Panc1 (cell line): ENCODE measurements around the gene SLC6A2. TPM values are rescaled to one million over a fixed set of nuclear protein-coding genes. Genes with fewer than 3 reads are reported as not detected.

Source experiments
- ATAC-seq: fragments of 200-7000 bp; cut with Tn5 transposase; 2 replicates; pipeline ENCODE4 v1.9.1; 2020; ENCODE audit warnings: mild to moderate bottlenecking, moderate library complexity
- BruUV-seq: library from RNA; stranded (reverse); fragments of 400-500 nt; replicated peaks from 2 replicates; lab custom pipeline; 2021; lab: Mats Ljungman, UMichigan
- CTCF ChIA-PET: fragments of 300-600 bp; sonication (Branson Sonifier 250); formaldehyde crosslinking; loops from one replicate; lab custom pipeline; 2022; ENCODE audit warnings: antibody characterized with exemption; lab: Charles Lee
- POLR2A ChIA-PET: fragments of 300-600 bp; sonication (Branson Sonifier 250); formaldehyde crosslinking; loops from one replicate; lab custom pipeline; 2022; ENCODE audit warnings: antibody characterized with exemption; lab: Charles Lee
- DNase-seq: peaks from one replicate; pipeline ENCODE4 v3.0.0-alpha.2; 2010; ENCODE audit warnings: low read depth, low spot score
- H3K27ac ChIP-seq: 2 replicates; pipeline ENCODE4 v1.5.1; 2011; ENCODE audit warnings: mild to moderate bottlenecking, low read length, inconsistent platforms
- H3K27me3 ChIP-seq: fragments of 200-500 bp; sonication (Bioruptor generic); 2 replicates; pipeline ENCODE4 v1.6.0; 2014; ENCODE audit warnings: low read length, inconsistent platforms; ENCODE audit not compliant: control insufficient read depth, insufficient read depth
- H3K36me3 ChIP-seq: fragments of 200-500 bp; sonication (Bioruptor generic); 2 replicates; pipeline ENCODE4 v1.5.1; 2014; ENCODE audit warnings: inconsistent platforms, mild to moderate bottlenecking, low read length, moderate library complexity; ENCODE audit not compliant: control insufficient read depth, insufficient read depth
- H3K4me1 ChIP-seq: 2 replicates; pipeline ENCODE4 v1.5.1; 2011; ENCODE audit warnings: inconsistent platforms, mild to moderate bottlenecking, low read length, moderate library complexity; ENCODE audit not compliant: control insufficient read depth, insufficient read depth
- H3K4me3 ChIP-seq, 2 experiments: 2 replicates each; pipeline ENCODE4 v1.5.1; 2011 to 2012; ENCODE audit warnings: low read depth in 2 of 2, low read length in 2 of 2, mild to moderate bottlenecking in 2 of 2, inconsistent platforms in 1 of 2, moderate library complexity in 1 of 2
- H3K9me3 ChIP-seq: fragments of 200-500 bp; sonication (Bioruptor generic); 2 replicates; pipeline ENCODE4 v1.5.1; 2014; ENCODE audit warnings: low read depth, mild to moderate bottlenecking, inconsistent platforms, low read length, moderate library complexity; ENCODE audit not compliant: control insufficient read depth, insufficient read depth
- CTCF ChIP-seq: fragments of 450-650 bp; IDR thresholded peaks from 2 replicates; pipeline ENCODE4 v1.5.1; 2017; ENCODE audit warnings: mild to moderate bottlenecking
- POLR2AphosphoS5 ChIP-seq: IDR thresholded peaks from 2 replicates; pipeline ENCODE4 v1.6.1; 2012; ENCODE audit warnings: mild to moderate bottlenecking, low read depth, low read length, moderate library complexity
- SIN3A ChIP-seq: IDR thresholded peaks from 2 replicates; pipeline ENCODE4 v1.6.1; 2012; ENCODE audit warnings: low read depth, mild to moderate bottlenecking, low read length, moderate library complexity, borderline replicate concordance; ENCODE audit not compliant: insufficient read depth
- TCF7L2 ChIP-seq: IDR thresholded peaks from 2 replicates; pipeline ENCODE4 v1.6.1; 2011; ENCODE audit warnings: mild to moderate bottlenecking, low read depth, low read length, inconsistent platforms
- in situ Hi-C: cut with HindIII; loops from 2 replicates; pipeline ENCODE4 v1.10.0; 2016; ENCODE audit warnings: low sequenced_read_pairs, low pct_unique_long_range_greater_than_20kb
- intact Hi-C: fragments of 100-400 bp; cut with micrococcal nuclease; formaldehyde crosslinking; loops from one replicate; pipeline ENCODE4 v1.10.0; 2022; ENCODE audit not compliant: unreplicated experiment
- total RNA-seq: library from RNA; stranded (reverse); gene quantifications from one replicate; pipeline ENCODE4 v1.2.1, GENCODE V29; 2021; ENCODE audit not compliant: unreplicated experiment
- TF ChIP-seq, protein P1 (sequence below), 2 experiments: IDR thresholded peaks; 2 replicates each; pipeline ENCODE4 v1.6.1; 2011 to 2012; ENCODE audit warnings: low read depth in 2 of 2, control low read depth in 1 of 2, low read length in 1 of 2, mild to moderate bottlenecking in 1 of 2, moderate library complexity in 1 of 2; ENCODE audit not compliant: insufficient read depth in 1 of 2

SLC6A2 gene
- total RNA-seq, 1 experiment from 2014 or later: 0.10 TPM

DNA sequence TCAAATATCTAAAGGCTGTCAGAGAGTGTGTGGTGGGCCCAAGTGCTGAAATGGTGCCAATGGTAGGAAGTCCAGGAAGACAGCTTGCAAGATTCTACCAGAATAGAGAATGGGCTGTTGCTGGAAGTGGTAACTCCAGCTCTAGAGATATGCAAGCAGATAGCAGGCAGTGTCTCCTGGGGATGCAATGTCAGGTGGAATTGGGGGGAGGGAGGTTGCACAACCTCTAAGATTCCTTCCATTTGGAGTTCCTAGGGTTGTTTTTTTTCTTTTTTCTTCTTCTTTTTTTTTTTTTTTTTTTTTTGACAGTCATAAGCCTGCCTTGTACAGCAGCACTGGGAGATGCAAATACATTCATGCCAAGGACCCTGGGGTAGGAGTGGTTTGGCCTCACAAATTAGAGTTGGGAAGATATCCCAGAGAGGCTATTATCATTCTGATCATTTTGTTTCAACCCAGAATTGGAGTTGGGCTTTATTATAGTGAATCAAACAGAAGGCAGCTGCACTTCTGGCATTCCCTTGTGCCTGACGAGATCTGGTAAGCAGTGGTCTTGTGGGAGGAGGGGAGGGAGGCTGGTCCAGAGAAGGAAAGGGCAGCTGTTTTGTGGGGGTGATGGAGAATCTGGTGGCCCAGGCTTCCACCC is 51.1 kb downstream of the SLC6A2 start:
- ATAC-seq: no peak
- POLR2A ChIA-PET: no interaction called here
- Histone ChIP-seq H3K27ac (no peak overlapping the region), H3K36me3 (no peaks in the 10 kb centered on the region), H3K4me1 (no peaks in the 10 kb centered on the region; the same call in 1 of the 2 replicates), H3K9me3 (no peaks in the 10 kb centered on the region), H3K27me3 (no peaks in the 10 kb centered on the region), H3K4me3 (no peak overlapping the region)
- DNase-seq: no peak
- TF ChIP-seq SIN3A (no peak), POLR2AphosphoS5 (no peak), TCF7L2 (no peak)
- TF ChIP-seq, protein P1, sequence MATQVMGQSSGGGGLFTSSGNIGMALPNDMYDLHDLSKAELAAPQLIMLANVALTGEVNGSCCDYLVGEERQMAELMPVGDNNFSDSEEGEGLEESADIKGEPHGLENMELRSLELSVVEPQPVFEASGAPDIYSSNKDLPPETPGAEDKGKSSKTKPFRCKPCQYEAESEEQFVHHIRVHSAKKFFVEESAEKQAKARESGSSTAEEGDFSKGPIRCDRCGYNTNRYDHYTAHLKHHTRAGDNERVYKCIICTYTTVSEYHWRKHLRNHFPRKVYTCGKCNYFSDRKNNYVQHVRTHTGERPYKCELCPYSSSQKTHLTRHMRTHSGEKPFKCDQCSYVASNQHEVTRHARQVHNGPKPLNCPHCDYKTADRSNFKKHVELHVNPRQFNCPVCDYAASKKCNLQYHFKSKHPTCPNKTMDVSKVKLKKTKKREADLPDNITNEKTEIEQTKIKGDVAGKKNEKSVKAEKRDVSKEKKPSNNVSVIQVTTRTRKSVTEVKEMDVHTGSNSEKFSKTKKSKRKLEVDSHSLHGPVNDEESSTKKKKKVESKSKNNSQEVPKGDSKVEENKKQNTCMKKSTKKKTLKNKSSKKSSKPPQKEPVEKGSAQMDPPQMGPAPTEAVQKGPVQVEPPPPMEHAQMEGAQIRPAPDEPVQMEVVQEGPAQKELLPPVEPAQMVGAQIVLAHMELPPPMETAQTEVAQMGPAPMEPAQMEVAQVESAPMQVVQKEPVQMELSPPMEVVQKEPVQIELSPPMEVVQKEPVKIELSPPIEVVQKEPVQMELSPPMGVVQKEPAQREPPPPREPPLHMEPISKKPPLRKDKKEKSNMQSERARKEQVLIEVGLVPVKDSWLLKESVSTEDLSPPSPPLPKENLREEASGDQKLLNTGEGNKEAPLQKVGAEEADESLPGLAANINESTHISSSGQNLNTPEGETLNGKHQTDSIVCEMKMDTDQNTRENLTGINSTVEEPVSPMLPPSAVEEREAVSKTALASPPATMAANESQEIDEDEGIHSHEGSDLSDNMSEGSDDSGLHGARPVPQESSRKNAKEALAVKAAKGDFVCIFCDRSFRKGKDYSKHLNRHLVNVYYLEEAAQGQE (IDR thresholded peaks at IDR 0.05; ENCODE audit: insufficient read depth in 1 of 2, low read depth in 2 of 2, low read length in 1 of 2): no peak
- CTCF ChIA-PET: no interaction called here
- BruUV-seq: no TSS peak
- intact Hi-C loops: loop anchor here (10.0 kb wide), 1 partner anchor 162 kb away; no protein-coding TSS in a partner anchor
- in situ Hi-C loops: loop anchor here (25.0 kb wide), 1 partner anchor 130 kb away; the partner anchor contains the start of gene CES1

DNA sequence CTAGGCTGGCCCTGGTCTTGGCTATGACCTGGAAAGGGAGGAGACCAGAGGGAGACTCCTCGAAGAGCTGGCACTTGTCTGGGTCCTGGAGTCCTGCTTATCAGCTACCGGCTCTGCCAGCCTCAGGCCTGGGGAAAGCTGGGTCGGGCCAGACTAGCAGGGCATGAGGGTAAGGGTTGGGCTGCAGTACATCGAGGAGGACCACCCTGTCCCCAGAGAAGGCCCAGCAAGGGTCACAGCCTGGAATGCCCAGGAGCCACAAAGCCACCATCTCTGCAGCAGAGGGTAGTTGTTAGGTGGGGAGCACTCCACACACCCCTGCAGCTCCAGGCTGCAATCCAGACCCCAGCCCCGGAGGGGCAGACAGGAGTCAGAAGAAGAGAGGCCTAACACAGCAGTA is 54.0 kb downstream of the SLC6A2 start:
- POLR2A ChIA-PET: no interaction called here
- CTCF ChIA-PET: interaction anchor here (0.6 kb wide), 1 partner anchor 1376 kb away, joined by 10 read pairs; no protein-coding TSS in a partner anchor
- no peak for ATAC-seq
- DNase-seq: no peak
- Histone ChIP-seq H3K27ac (no peak overlapping the region), H3K4me3 (no peak overlapping the region), H3K36me3 (no peaks in the 10 kb centered on the region), H3K4me1 (no peaks in the 10 kb centered on the region), H3K27me3 (no peaks in the 10 kb centered on the region), H3K9me3 (no peaks in the 10 kb centered on the region; the same call in 1 of the 2 replicates)
- BruUV-seq: no TSS peak
- in situ Hi-C loops (loop anchor here (25.0 kb wide), 1 partner anchor 128 kb away; the partner anchor contains the start of gene CES1), intact Hi-C loops (loop anchor here (10.0 kb wide), 1 partner anchor 165 kb away; no protein-coding TSS in a partner anchor)
- TF ChIP-seq CTCF (no peak), SIN3A (no peak)

GRCh38 chr16:55710466-55710865 is 54.7 kb downstream of the SLC6A2 start:
- CTCF ChIA-PET: no interaction called here
- POLR2A ChIA-PET: no interaction called here
- H3K9me3 ChIP-seq: no peaks in the 10 kb centered on the region; the same call in 1 of the 2 replicates
- in situ Hi-C loops (loop anchor here (25.0 kb wide), 1 partner anchor 127 kb away; the partner anchor contains the start of gene CES1), intact Hi-C loops (no loop called here)
- no peak for DNase-seq
- no peak for ATAC-seq
- H3K4me1 ChIP-seq: no peaks in the 10 kb centered on the region
- TF ChIP-seq, protein P1 (IDR thresholded peaks at IDR 0.05; ENCODE audit: insufficient read depth in 1 of 2, low read depth in 2 of 2, low read length in 1 of 2): peak; percentile 84
- no peak for TF ChIP-seq CTCF
- no peak overlapping the region for H3K27ac ChIP-seq
- BruUV-seq: no TSS peak
- no peak overlapping the region for H3K4me3 ChIP-seq
- no peaks in the 10 kb centered on the region for H3K27me3 ChIP-seq
- H3K36me3 ChIP-seq: no peaks in the 10 kb centered on the region
